ENCODE data around the gene LCN9. TPM values are rescaled to one million over a fixed set of nuclear protein-coding genes. Genes with fewer than 3 reads are reported as not detected.

LCN9 gene
- total RNA-seq, 1 experiment from 2014 or later = not detected

DNA sequence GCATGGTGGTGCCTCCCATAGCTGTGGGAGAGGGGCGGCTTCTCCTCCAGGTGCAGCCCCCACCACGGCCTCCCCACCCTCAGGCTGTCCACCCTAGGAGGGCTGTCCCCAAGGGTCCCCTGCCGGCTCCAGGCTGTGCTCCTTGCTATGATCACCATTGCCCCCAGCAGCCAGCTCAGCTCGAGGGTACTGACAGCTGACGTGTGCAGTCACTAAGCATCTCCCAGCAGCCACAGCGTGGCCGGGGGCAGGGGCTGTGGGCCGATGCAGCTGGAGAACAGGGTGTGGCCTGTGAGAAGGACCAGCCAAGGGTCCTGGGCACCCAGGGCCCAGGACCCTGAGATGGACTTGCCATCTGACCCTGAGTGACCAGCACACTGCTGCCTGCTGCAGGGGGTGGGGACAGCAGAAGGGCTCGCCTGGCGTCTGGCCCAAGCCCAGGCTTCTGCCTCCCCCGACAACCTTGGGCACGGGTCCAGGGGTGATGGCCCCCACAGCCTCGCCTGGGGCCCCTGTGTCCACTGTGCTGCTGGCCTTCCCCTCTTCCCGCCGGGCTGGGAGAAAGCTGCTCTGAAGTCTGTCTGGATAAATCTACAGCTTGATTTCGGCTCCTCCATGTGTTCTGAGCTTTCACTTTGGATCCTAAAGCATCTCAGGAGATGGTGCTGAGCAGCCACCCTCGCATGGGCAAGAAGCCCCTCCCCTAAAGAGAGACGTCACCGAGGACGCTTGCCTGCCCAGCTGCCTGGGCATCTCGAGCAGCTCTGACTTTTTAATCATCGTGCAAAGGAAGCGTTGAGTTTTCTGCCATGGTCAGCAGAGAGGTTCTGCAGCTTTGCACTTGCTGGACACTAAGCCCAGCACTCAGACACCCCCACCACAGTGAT, 44.4 kb downstream of the LCN9 start:
- CTCF ChIA-PET = no interaction called here
- H3K4me1 Mint-ChIP-seq (ENCODE audit: low read depth, unreplicated experiment) = no peaks in the 10 kb centered on the region
- BruUV-seq (replicated peaks) = no TSS peak
- TF ChIP-seq, protein P1, sequence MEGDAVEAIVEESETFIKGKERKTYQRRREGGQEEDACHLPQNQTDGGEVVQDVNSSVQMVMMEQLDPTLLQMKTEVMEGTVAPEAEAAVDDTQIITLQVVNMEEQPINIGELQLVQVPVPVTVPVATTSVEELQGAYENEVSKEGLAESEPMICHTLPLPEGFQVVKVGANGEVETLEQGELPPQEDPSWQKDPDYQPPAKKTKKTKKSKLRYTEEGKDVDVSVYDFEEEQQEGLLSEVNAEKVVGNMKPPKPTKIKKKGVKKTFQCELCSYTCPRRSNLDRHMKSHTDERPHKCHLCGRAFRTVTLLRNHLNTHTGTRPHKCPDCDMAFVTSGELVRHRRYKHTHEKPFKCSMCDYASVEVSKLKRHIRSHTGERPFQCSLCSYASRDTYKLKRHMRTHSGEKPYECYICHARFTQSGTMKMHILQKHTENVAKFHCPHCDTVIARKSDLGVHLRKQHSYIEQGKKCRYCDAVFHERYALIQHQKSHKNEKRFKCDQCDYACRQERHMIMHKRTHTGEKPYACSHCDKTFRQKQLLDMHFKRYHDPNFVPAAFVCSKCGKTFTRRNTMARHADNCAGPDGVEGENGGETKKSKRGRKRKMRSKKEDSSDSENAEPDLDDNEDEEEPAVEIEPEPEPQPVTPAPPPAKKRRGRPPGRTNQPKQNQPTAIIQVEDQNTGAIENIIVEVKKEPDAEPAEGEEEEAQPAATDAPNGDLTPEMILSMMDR (IDR thresholded peaks at IDR 0.05; ENCODE audit: unreplicated experiment) = no peak
- H3K36me3 Mint-ChIP-seq (ENCODE audit: insufficient read depth, unreplicated experiment) = no peaks in the 10 kb centered on the region
- no peak overlapping the region for H3K27ac Mint-ChIP-seq (ENCODE audit: unreplicated experiment)
- peaks cover 49% of the 10 kb centered on the region for H3K27me3 Mint-ChIP-seq (ENCODE audit: unreplicated experiment)
- no peaks in the 10 kb centered on the region for H3K9me3 Mint-ChIP-seq (ENCODE audit: low read depth, unreplicated experiment)
- H3K4me3 Mint-ChIP-seq (ENCODE audit: low read depth, unreplicated experiment) = no peak overlapping the region
- no peak for DNase-seq
- intact Hi-C loops (cut with micrococcal nuclease; ENCODE audit: unreplicated experiment) = no loop called here

DNA sequence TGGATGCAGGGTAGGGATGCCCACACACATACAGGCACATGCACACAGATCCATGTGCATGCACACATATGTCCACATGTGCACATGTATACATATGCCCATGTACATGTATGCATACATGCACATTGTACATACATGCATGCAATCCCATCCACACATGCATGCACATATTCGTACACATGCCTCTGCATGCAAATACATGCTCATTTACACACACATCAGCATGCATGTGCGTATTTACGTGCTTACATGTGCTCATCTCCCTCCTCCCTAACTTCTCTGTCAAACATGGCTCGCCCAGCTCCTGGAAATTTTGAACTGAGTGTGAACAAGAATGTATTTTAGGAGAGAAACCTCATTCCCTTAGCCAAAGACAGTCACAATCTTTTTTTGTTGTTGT, 45.1 kb downstream of the LCN9 start:
- Mint-ChIP-seq H3K27ac (ENCODE audit: unreplicated experiment) (no peak overlapping the region), H3K27me3 (ENCODE audit: unreplicated experiment) (peaks cover 56% of the 10 kb centered on the region)

DNA sequence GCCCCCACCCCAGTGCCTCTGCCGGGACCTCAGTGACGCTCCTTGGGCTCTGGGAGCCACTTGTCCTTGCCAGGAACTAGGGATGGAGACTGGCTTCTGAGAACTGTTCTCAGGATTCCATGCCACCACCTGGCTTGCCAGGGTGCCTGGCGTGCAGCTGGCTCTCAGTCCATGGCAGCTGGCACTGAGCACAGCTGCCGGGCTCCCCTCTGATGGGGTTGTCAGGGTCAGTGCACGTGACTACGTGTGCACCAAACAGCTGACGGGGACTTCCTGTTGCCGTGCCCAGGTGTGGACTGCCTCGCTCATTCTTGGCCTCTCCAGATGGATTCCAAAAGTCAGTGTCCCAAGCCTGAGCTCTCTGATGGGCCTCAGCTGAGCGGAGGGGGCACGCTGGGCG, 48.3 kb downstream of the LCN9 start:
- Mint-ChIP-seq H3K36me3 (ENCODE audit: insufficient read depth, unreplicated experiment) (no peaks in the 10 kb centered on the region), H3K9me3 (ENCODE audit: low read depth, unreplicated experiment) (no peaks in the 10 kb centered on the region), H3K27ac (ENCODE audit: unreplicated experiment) (no peak overlapping the region), H3K27me3 (ENCODE audit: unreplicated experiment) (peaks cover 74% of the 10 kb centered on the region), H3K4me1 (ENCODE audit: low read depth, unreplicated experiment) (no peaks in the 10 kb centered on the region), H3K4me3 (ENCODE audit: low read depth, unreplicated experiment) (no peak overlapping the region)
- CTCF ChIA-PET = no interaction called here
- BruUV-seq (replicated peaks) = no TSS peak
- DNase-seq = no peak
- TF ChIP-seq, protein P1 (IDR thresholded peaks at IDR 0.05; ENCODE audit: unreplicated experiment) = no peak
- intact Hi-C loops (cut with micrococcal nuclease; ENCODE audit: unreplicated experiment) = no loop called here

More for the DNA sequence above, 45.1 kb downstream of the LCN9 start:
- CTCF ChIA-PET = no interaction called here
- Mint-ChIP-seq H3K4me1 (ENCODE audit: low read depth, unreplicated experiment) (no peaks in the 10 kb centered on the region), H3K9me3 (ENCODE audit: low read depth, unreplicated experiment) (no peaks in the 10 kb centered on the region), H3K4me3 (ENCODE audit: low read depth, unreplicated experiment) (no peak overlapping the region), H3K36me3 (ENCODE audit: insufficient read depth, unreplicated experiment) (no peaks in the 10 kb centered on the region)
- no TSS peak for BruUV-seq (replicated peaks)
- TF ChIP-seq, protein P1 (IDR thresholded peaks at IDR 0.05; ENCODE audit: unreplicated experiment) = no peak
- intact Hi-C loops (cut with micrococcal nuclease; ENCODE audit: unreplicated experiment) = no loop called here
- no peak for DNase-seq

DNA sequence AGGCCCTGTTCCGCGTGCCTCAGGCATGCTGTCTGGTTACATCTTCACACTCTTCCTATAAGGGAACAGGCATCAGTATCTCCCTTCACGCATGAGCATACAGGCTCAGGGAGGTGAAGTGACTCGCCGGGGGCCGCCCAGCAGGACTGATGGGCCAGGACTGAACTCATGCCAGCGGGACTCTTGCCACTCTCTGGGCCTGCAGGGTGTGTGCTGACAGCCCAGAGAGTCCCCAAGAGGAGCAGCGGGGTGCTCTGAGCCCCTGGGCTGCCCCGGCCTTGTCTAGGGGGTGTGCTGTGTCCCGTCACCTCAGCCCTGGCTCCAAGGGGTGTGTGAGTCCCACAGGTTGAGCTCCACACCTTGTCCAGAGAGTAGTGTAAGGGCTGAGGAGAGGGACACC, 48.8 kb downstream of the LCN9 start:
- no peaks in the 10 kb centered on the region for H3K9me3 Mint-ChIP-seq (ENCODE audit: low read depth, unreplicated experiment)
- intact Hi-C loops (cut with micrococcal nuclease; ENCODE audit: unreplicated experiment) = no loop called here
- DNase-seq = no peak
- H3K27ac Mint-ChIP-seq (ENCODE audit: unreplicated experiment) = no peak overlapping the region
- H3K27me3 Mint-ChIP-seq (ENCODE audit: unreplicated experiment) = peaks cover 79% of the 10 kb centered on the region
- no TSS peak for BruUV-seq (replicated peaks)
- no peaks in the 10 kb centered on the region for H3K36me3 Mint-ChIP-seq (ENCODE audit: insufficient read depth, unreplicated experiment)
- H3K4me1 Mint-ChIP-seq (ENCODE audit: low read depth, unreplicated experiment) = no peaks in the 10 kb centered on the region
- H3K4me3 Mint-ChIP-seq (ENCODE audit: low read depth, unreplicated experiment) = no peak overlapping the region
- TF ChIP-seq, protein P1 (IDR thresholded peaks at IDR 0.05; ENCODE audit: unreplicated experiment) = no peak
- CTCF ChIA-PET = no interaction called here

Data from Calu3 (cell line).